Measurements from ENCODE around the gene KCNJ9. TPM values are rescaled to one million over a fixed set of nuclear protein-coding genes. Genes with fewer than 3 reads are reported as not detected.

The KCNJ9 gene
- total and polyA plus RNA-seq, 2 donors (not counting 3 experiments of a cell fraction or from before 2014, with no cell fraction given) = not detected

DNA sequence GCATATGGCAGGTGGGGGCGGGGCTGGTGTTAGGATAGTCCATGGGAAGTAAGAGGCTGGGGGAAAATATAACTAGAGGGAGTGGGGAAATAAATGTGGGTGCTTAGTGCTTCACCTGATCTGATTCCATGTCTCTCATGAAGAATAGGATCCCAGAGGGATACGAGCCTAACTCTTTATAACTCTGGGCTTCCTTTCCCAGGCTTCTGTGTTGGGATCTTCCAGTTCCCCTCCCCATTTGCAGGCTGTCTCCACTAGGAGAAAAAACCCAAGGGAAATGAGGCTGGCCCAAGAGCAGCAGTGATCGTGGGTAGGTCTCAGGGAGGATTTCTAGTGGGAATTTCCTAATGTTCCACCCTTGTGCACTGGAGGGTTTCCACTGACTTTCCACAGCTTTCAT is 1.6 kb downstream of the KCNJ9 start:
- intact Hi-C loops (cut with micrococcal nuclease) = no loop called here
- ChIA-PET CTCF (interaction anchor here (1.0 to 4.1 kb wide), 4 partner anchors 37 to 950 kb away, joined by 3 to 27 read pairs (median 6); no protein-coding TSS in a partner anchor), POLR2A (no interaction called here)
- Histone ChIP-seq H3K79me2 (ENCODE audit: control insufficient read depth, insufficient read depth, low read length) (no peaks in the 10 kb centered on the region), H3K36me3 (ENCODE audit: control insufficient read depth in 2 of 2, extremely low read depth in 1 of 2, insufficient read depth in 2 of 2, low read length in 2 of 2) (no peaks in the 10 kb centered on the region), H3K9me3 (replicated peaks; ENCODE audit: control insufficient read depth, insufficient read depth, low read length) (no peaks in the 10 kb centered on the region), H3K4me1 (ENCODE audit: control insufficient read depth, extremely low read depth, insufficient read depth, low read length) (no peaks in the 10 kb centered on the region), H3K4me3 (replicated peaks in 1 of 3; ENCODE audit: insufficient read depth in 1 of 3, low read depth in 1 of 3, low read length in 3 of 3) (no peak overlapping the region), H3K9ac (replicated peaks; ENCODE audit: extremely low read depth, insufficient read depth, low read length) (no peak overlapping the region), H3K4me2 (ENCODE audit: insufficient read depth, low read length) (no peak overlapping the region), H3K9me1 (replicated peaks; ENCODE audit: control insufficient read depth, extremely low read depth, insufficient read depth, low read length) (no peaks in the 10 kb centered on the region), H2AFZ (ENCODE audit: low read depth, low read length) (no peak overlapping the region), H3K27me3 (ENCODE audit: control insufficient read depth in 2 of 2, insufficient read depth in 2 of 2, low read length in 2 of 2) (peaks cover 46 to 56% of the 10 kb centered on the region in 2 experiments), H4K20me1 (replicated peaks; ENCODE audit: control insufficient read depth, extremely low read depth, insufficient read depth, low read length) (no peaks in the 10 kb centered on the region), H3K27ac (ENCODE audit: insufficient read depth, low read depth, low read length) (no peak overlapping the region)
- FAIRE-seq (no peak), DNase-seq (ENCODE audit: low read depth, low spot score) (no peak)
- dilution Hi-C loops (cut with MboI; ENCODE audit: extremely low pct_ligation_motif_present, low sequenced_read_pairs) = no loop called here
- no TSS peak for BruUV-seq (replicated peaks)
- TF ChIP-seq FOS (IDR thresholded peaks at IDR 0.05; ENCODE audit: borderline replicate concordance, insufficient read depth, low read length) = no peak

DNA sequence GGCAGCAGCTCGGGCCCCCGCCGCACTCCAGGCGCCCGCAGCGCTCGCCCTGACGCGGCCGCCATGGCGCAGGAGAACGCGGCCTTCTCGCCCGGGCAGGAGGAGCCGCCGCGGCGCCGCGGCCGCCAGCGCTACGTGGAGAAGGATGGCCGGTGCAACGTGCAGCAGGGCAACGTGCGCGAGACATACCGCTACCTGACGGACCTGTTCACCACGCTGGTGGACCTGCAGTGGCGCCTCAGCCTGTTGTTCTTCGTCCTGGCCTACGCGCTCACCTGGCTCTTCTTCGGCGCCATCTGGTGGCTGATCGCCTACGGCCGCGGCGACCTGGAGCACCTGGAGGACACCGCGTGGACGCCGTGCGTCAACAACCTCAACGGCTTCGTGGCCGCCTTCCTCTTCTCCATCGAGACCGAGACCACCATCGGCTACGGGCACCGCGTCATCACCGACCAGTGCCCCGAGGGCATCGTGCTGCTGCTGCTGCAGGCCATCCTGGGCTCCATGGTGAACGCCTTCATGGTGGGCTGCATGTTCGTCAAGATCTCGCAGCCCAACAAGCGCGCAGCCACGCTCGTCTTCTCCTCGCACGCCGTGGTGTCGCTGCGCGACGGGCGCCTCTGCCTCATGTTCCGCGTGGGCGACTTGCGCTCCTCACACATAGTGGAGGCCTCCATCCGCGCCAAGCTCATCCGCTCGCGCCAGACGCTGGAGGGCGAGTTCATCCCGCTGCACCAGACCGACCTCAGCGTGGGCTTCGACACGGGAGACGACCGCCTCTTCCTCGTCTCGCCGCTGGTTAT is 2.8 kb downstream of the KCNJ9 start:
- CTCF ChIA-PET = interaction anchor here (0.6 to 5.2 kb wide), 9 partner anchors 13 to 951 kb away, joined by 3 to 75 read pairs (median 17); partner anchors contain the start of gene IGSF8
- no peaks in the 10 kb centered on the region for H3K9me1 ChIP-seq (replicated peaks; ENCODE audit: control insufficient read depth, extremely low read depth, insufficient read depth, low read length)
- no peak overlapping the region for H3K27ac ChIP-seq (ENCODE audit: insufficient read depth, low read depth, low read length)
- POLR2A ChIA-PET = no interaction called here
- peak overlapping the region in 1 of 3 experiments; percentile 14 for H3K4me3 ChIP-seq (replicated peaks in 1 of 3; ENCODE audit: insufficient read depth in 1 of 3, low read depth in 1 of 3, low read length in 3 of 3)
- H3K79me2 ChIP-seq (ENCODE audit: control insufficient read depth, insufficient read depth, low read length) = no peaks in the 10 kb centered on the region
- BruUV-seq (replicated peaks) = no TSS peak
- no peak overlapping the region for H3K9ac ChIP-seq (replicated peaks; ENCODE audit: extremely low read depth, insufficient read depth, low read length)
- intact Hi-C loops (cut with micrococcal nuclease) (loop anchor here (1.0 kb wide), 1 partner anchor 148 kb away; no protein-coding TSS in a partner anchor), dilution Hi-C loops (cut with MboI; ENCODE audit: extremely low pct_ligation_motif_present, low sequenced_read_pairs) (no loop called here)
- no peaks in the 10 kb centered on the region for H4K20me1 ChIP-seq (replicated peaks; ENCODE audit: control insufficient read depth, extremely low read depth, insufficient read depth, low read length)
- peaks cover 44 to 53% of the 10 kb centered on the region in 2 experiments for H3K27me3 ChIP-seq (ENCODE audit: control insufficient read depth in 2 of 2, insufficient read depth in 2 of 2, low read length in 2 of 2)
- H3K36me3 ChIP-seq (ENCODE audit: control insufficient read depth in 2 of 2, extremely low read depth in 1 of 2, insufficient read depth in 2 of 2, low read length in 2 of 2) = no peaks in the 10 kb centered on the region
- H3K9me3 ChIP-seq (replicated peaks; ENCODE audit: control insufficient read depth, insufficient read depth, low read length) = no peaks in the 10 kb centered on the region
- no peaks in the 10 kb centered on the region for H3K4me1 ChIP-seq (ENCODE audit: control insufficient read depth, extremely low read depth, insufficient read depth, low read length)
- TF ChIP-seq POLR2AphosphoS5 (IDR thresholded peaks at IDR 0.05; ENCODE audit: insufficient read depth, low read depth, low read length) (no peak), EZH2 (IDR thresholded peaks at IDR 0.05; ENCODE audit: borderline replicate concordance, low read depth, low read length, severe bottlenecking) (peak; percentile 62)
- TF ChIP-seq, protein P1, sequence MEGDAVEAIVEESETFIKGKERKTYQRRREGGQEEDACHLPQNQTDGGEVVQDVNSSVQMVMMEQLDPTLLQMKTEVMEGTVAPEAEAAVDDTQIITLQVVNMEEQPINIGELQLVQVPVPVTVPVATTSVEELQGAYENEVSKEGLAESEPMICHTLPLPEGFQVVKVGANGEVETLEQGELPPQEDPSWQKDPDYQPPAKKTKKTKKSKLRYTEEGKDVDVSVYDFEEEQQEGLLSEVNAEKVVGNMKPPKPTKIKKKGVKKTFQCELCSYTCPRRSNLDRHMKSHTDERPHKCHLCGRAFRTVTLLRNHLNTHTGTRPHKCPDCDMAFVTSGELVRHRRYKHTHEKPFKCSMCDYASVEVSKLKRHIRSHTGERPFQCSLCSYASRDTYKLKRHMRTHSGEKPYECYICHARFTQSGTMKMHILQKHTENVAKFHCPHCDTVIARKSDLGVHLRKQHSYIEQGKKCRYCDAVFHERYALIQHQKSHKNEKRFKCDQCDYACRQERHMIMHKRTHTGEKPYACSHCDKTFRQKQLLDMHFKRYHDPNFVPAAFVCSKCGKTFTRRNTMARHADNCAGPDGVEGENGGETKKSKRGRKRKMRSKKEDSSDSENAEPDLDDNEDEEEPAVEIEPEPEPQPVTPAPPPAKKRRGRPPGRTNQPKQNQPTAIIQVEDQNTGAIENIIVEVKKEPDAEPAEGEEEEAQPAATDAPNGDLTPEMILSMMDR (IDR thresholded peaks at IDR 0.05; ENCODE audit: extremely low read depth in 1 of 2, insufficient read depth in 1 of 2, low read depth in 1 of 2, low read length in 2 of 2) = peak; percentile 36 to 74
- TF ChIP-seq, protein P2, sequence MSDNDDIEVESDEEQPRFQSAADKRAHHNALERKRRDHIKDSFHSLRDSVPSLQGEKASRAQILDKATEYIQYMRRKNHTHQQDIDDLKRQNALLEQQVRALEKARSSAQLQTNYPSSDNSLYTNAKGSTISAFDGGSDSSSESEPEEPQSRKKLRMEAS (IDR thresholded peaks at IDR 0.05; ENCODE audit: insufficient read depth, insufficient read length) = no peak
- no peak overlapping the region for H3K4me2 ChIP-seq (ENCODE audit: insufficient read depth, low read length)
- FAIRE-seq (peak; percentile 26), DNase-seq (ENCODE audit: low read depth, low spot score) (peak; percentile 42)
- H2AFZ ChIP-seq (ENCODE audit: low read depth, low read length) = peak overlapping the region; percentile 45
